ENCODE results near the gene FMNL1.

GRCh38 chr17:45222289-45222995 lies 757 bp downstream of the FMNL1 start:
- TF ChIP-seq CTCF (IDR thresholded peaks at IDR 0.05) (no peak), POLR2A (IDR thresholded peaks at IDR 0.05) (no peak)

All from adrenal gland (tissue), 5 donors.